ENCODE results near the gene CEND1.

The CEND1 gene

DNA sequence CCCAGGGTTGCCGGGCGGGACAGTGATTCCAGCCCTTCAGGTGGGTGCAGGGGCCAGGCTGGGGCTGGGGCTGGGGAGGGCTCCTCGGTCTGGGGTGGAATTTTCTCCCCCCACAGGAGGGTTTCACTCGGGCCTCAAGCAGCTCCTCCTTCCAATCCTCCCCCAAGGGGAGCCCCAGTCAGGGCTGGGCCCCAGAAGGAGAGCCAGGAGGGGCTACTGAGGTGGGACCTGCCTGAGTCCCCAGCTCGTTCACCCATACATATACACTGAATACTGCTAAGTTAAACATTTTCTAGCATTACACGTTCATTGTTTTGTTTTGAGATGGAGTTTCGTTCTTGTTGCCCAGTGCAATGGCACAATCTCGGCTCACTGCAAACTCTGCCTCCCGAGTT, 36.3 kb upstream of the CEND1 start:
- Histone ChIP-seq H3K27me3 (ENCODE audit: control insufficient read depth in 1 of 2, insufficient read depth in 2 of 2, low read length in 2 of 2) (peaks cover 36 to 68% of the 10 kb centered on the region in 2 donors), H3K9me3 (ENCODE audit: low read length) (no peaks in the 10 kb centered on the region), H3K4me1 (ENCODE audit: insufficient read depth, low read length) (peaks cover 23% of the 10 kb centered on the region), H3K9ac (ENCODE audit: low read length) (no peak overlapping the region), H3K36me3 (ENCODE audit: insufficient read depth, low read length) (peaks cover 21% of the 10 kb centered on the region), H3K27ac (ENCODE audit: low read depth, low read length) (no peak overlapping the region), H3K4me3 (ENCODE audit: low read depth in 1 of 2, low read length in 2 of 2) (no peak overlapping the region)

DNA sequence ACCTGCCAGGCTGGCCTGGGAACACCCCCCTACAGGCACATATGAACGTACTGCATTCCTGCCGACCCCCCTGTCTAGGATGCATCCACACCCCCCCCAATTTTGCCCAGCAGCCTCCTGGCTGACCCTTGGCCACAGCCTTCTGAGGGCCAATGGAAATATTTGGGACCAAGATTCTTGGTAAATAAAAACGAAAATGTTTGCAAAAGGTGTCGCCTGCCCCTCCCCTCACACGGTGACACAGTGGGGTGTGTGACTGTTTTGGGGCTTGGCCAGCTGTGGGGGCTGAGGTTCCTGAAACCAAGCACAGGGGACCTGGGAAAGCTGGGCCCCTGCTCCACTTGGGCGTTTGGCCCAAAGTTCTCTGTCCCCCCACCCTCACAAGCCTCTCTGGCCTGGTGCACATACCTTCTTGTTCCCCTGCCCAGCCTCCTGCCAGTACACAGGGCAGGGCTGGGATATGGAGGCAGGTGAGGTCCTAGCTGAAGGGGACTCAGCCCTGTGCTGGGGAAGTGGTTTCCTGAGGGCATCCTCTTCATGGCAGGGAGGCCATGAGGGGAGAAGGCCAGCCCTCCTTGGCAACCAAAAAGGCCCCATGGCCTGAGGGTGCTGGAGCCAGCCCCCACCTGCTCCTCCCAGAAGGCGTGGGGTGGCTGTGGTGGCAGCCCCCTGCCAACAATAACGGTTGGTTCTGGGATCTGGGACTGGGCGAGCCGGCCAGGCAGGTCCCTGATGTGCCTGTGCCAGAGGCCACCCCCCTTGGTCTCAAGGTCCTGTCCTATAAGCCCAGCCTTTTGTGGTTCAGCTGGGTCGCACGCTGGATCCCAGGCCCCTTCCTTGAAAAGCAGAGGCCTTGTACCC, 35.7 kb upstream of the CEND1 start:
- Histone ChIP-seq H3K4me3 (ENCODE audit: low read depth in 1 of 2, low read length in 2 of 2) (no peak overlapping the region), H3K4me1 (ENCODE audit: insufficient read depth, low read length) (peaks cover 30% of the 10 kb centered on the region), H3K27me3 (ENCODE audit: control insufficient read depth in 1 of 2, insufficient read depth in 2 of 2, low read length in 2 of 2) (peaks cover 36 to 62% of the 10 kb centered on the region in 2 donors), H3K36me3 (ENCODE audit: insufficient read depth, low read length) (peaks cover 21% of the 10 kb centered on the region), H3K9ac (ENCODE audit: low read length) (no peak overlapping the region), H3K27ac (ENCODE audit: low read depth, low read length) (no peak overlapping the region), H3K9me3 (ENCODE audit: low read length) (no peaks in the 10 kb centered on the region)

DNA sequence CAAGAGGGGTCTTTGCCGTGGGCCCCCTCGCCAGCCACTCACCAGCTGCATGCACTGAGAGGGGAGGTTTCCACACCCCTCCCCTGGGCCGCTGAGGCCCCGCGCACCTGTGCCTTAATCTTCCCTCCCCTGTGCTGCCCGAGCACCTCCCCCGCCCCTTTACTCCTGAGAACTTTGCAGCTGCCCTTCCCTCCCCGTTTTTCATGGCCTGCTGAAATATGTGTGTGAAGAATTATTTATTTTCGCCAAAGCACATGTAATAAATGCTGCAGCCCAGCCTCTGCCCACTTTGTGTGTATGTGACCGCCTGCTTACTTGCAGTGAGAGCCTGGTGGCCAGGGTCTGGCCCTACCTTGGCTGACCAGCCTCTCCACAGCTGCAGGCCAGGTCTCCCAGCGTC, 35.1 kb upstream of the CEND1 start:
- H3K4me3 ChIP-seq (ENCODE audit: low read depth in 1 of 2, low read length in 2 of 2): no peak overlapping the region
- H3K4me1 ChIP-seq (ENCODE audit: insufficient read depth, low read length): peaks cover 31% of the 10 kb centered on the region
- no peak overlapping the region for H3K27ac ChIP-seq (ENCODE audit: low read depth, low read length)
- H3K27me3 ChIP-seq (ENCODE audit: control insufficient read depth in 1 of 2, insufficient read depth in 2 of 2, low read length in 2 of 2): peaks cover 36 to 55% of the 10 kb centered on the region in 2 donors
- H3K36me3 ChIP-seq (ENCODE audit: insufficient read depth, low read length): peaks cover 21% of the 10 kb centered on the region
- no peak overlapping the region for H3K9ac ChIP-seq (ENCODE audit: low read length)
- H3K9me3 ChIP-seq (ENCODE audit: low read length): no peaks in the 10 kb centered on the region

DNA sequence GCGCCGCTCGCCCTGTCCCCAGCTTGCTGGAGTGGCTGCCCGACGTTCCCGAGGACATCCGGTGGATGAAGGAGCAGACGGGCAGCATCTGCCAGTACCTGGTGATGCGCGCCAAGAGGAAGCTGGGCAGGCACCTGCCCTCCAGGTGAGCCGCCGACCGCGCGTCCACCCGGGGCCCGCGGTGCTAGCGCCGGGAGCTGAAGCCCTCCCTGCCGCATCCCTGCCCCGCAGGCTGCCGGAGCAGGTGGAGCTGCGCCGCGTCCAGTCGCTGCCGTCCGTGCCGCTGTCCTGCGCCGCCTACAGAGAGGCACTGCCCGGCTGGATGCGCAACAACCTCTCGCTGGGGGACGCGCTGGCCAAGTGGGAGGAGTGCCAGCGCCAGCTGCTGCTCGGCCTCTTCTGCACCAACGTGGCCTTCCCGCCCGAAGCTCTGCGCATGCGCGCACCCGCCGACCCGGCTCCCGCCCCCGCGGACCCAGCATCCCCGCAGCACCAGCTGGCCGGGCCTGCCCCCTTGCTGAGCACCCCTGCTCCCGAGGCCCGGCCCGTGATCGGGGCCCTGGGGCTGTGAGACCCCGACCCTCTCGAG, 34.5 kb upstream of the CEND1 start:
- H3K27me3 ChIP-seq (ENCODE audit: control insufficient read depth in 1 of 2, insufficient read depth in 2 of 2, low read length in 2 of 2): peaks cover 34 to 50% of the 10 kb centered on the region in 2 donors
- no peaks in the 10 kb centered on the region for H3K9me3 ChIP-seq (ENCODE audit: low read length)
- peaks cover 25% of the 10 kb centered on the region for H3K4me1 ChIP-seq (ENCODE audit: insufficient read depth, low read length)
- H3K9ac ChIP-seq (ENCODE audit: low read length): no peak overlapping the region
- no peak overlapping the region for H3K27ac ChIP-seq (ENCODE audit: low read depth, low read length)
- H3K4me3 ChIP-seq (ENCODE audit: low read depth in 1 of 2, low read length in 2 of 2): no peak overlapping the region
- H3K36me3 ChIP-seq (ENCODE audit: insufficient read depth, low read length): peaks cover 21% of the 10 kb centered on the region

GRCh38 chr11:823441-824291, 33.8 kb upstream of the CEND1 start:
- H3K9ac ChIP-seq (ENCODE audit: low read length): no peak overlapping the region
- peaks cover 21% of the 10 kb centered on the region for H3K36me3 ChIP-seq (ENCODE audit: insufficient read depth, low read length)
- H3K4me1 ChIP-seq (ENCODE audit: insufficient read depth, low read length): peaks cover 21% of the 10 kb centered on the region
- peaks cover 28 to 43% of the 10 kb centered on the region in 2 donors for H3K27me3 ChIP-seq (ENCODE audit: control insufficient read depth in 1 of 2, insufficient read depth in 2 of 2, low read length in 2 of 2)
- no peaks in the 10 kb centered on the region for H3K9me3 ChIP-seq (ENCODE audit: low read length)
- H3K4me3 ChIP-seq (ENCODE audit: low read depth in 1 of 2, low read length in 2 of 2): no peak overlapping the region
- H3K27ac ChIP-seq (ENCODE audit: low read depth, low read length): no peak overlapping the region

DNA sequence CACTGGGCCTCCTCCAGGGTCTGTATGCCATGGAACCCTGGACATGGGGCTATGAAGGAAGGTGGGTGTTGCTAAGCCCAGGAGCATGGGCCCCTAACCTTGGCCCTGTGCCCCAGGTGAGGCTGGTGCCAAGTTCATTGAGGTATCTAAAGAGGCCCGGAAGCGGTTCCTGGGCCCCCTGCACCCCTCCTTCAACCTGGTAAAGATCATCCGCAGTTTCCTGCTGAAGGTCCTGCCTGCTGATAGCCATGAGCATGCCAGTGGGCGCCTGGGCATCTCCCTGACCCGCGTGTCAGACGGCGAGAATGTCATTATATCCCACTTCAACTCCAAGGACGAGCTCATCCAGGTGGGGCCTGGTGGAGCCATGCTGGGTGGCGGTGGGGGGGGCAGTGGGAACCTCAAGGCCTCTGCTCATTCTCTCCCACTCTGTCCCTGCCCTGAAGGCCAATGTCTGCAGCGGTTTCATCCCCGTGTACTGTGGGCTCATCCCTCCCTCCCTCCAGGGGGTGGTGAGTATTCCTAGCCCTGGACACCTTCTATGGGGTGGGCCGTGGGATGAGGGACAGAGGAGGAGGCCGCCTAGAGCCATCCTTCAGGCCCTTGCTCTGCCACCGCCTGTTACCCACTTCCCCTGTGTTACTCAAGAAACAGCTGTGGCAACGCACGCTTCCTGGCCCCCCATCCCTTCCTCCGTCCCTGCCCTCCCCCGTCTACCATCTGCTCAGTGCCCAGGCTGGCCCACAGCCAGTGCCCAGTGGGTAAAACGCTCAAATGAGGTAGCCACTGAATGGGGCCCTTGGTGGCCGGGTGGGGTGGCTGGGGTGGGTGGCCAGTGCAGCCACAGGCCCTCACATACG, 31.9 kb upstream of the CEND1 start:
- Histone ChIP-seq H3K27me3 (ENCODE audit: control insufficient read depth in 1 of 2, insufficient read depth in 2 of 2, low read length in 2 of 2) (peaks cover 11 to 23% of the 10 kb centered on the region in 2 donors), H3K27ac (ENCODE audit: low read depth, low read length) (no peak overlapping the region), H3K9ac (ENCODE audit: low read length) (no peak overlapping the region), H3K36me3 (ENCODE audit: insufficient read depth, low read length) (peaks cover 21% of the 10 kb centered on the region), H3K4me3 (ENCODE audit: low read depth in 1 of 2, low read length in 2 of 2) (no peak overlapping the region), H3K9me3 (ENCODE audit: low read length) (no peaks in the 10 kb centered on the region), H3K4me1 (ENCODE audit: insufficient read depth, low read length) (peaks cover 22% of the 10 kb centered on the region)

DNA sequence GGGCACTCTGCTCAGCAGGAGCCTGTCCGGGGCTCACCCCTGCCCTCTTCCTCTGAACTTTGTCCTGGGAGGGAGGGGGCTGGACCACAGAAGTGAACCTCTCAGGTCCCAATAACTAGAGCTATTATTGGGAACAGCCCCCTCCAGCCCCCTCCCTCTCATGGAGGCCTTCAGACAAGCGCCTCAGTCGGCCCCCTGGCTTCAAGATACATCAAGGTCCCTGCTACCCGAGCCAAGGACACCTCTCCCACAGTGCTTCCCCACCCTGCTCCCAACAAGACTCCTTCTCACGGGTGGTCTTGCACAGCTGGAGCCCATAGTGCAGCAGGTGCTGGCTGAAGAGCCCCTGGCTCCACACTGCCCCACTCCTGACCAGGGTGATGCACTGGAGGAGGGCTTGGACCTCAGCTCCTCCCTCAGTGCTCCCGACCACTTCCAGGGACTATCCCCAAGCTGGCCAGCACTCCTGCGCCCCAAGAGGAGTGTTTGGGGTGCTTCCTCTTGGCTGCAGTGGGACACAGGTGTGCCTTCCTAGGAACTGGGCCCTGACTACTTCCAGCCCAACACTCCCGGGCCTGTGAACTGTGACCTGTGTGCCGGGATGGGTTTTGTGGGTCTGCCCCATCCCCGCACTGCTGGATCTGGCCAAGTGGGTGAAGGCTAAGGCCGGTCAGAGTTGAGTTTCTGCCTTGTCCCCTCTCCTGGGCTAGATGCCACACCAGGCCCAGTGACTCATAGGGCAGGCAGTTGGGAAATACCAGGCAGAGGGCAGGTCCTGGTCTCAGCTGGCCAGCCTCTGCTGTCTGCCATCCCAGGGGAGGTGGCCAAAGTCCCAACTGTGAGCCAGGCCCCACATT, 31.0 kb upstream of the CEND1 start:
- Histone ChIP-seq H3K4me3 (ENCODE audit: low read depth in 1 of 2, low read length in 2 of 2) (peak overlapping the region; percentile 77 to 81), H3K36me3 (ENCODE audit: insufficient read depth, low read length) (peaks cover 21% of the 10 kb centered on the region), H3K27me3 (ENCODE audit: control insufficient read depth in 1 of 2, insufficient read depth in 2 of 2, low read length in 2 of 2) (peaks cover 10 to 15% of the 10 kb centered on the region in 2 donors), H3K9ac (ENCODE audit: low read length) (peak overlapping the region; percentile 57), H3K9me3 (ENCODE audit: low read length) (no peaks in the 10 kb centered on the region), H3K4me1 (ENCODE audit: insufficient read depth, low read length) (peaks cover 22% of the 10 kb centered on the region), H3K27ac (ENCODE audit: low read depth, low read length) (peak overlapping the region; percentile 93)

DNA sequence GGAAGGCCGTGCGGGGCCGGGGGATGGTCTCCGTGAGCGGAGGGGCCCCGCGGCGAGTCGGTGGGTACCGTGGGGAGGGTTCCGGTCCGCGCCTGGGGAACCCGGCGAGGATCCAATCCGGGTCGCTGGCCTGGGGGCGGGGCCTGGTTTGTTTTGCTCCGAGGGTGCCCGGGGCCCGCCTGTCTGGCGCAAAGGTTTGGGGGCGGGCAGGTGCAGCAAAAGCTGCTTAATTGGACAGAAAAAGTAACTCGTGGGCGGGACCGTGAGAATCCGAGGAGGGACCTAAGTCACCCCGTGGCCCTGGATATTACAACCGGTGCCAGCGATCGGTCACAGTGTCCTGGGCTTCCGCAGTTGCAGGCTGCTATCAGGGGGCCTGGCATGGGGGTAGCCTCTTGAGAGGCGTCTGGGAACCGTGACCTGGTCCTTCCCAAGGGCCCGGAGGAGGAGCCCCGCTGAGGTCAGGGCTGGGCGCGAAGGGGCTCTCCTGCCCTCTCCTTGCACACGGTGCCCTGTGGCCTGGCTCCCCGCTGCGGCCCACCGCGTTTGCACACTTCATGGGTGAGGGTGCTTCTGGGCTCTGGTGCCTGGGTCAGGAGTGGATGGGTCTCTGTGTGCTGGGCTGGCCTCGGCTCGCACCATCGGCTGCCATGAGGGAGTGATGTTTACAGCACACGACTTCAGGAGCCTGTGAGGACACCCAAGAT, 30.2 kb upstream of the CEND1 start:
- Histone ChIP-seq H3K36me3 (ENCODE audit: insufficient read depth, low read length) (peaks cover 13% of the 10 kb centered on the region), H3K27ac (ENCODE audit: low read depth, low read length) (peak overlapping the region; percentile 93), H3K4me1 (ENCODE audit: insufficient read depth, low read length) (peaks cover 22% of the 10 kb centered on the region), H3K4me3 (ENCODE audit: low read depth in 1 of 2, low read length in 2 of 2) (peak overlapping the region; percentile 77 to 81), H3K9ac (ENCODE audit: low read length) (peak overlapping the region; percentile 57), H3K27me3 (ENCODE audit: control insufficient read depth in 1 of 2, insufficient read depth in 2 of 2, low read length in 2 of 2) (peaks cover 2 to 7% of the 10 kb centered on the region in 2 donors), H3K9me3 (ENCODE audit: low read length) (no peaks in the 10 kb centered on the region)

DNA sequence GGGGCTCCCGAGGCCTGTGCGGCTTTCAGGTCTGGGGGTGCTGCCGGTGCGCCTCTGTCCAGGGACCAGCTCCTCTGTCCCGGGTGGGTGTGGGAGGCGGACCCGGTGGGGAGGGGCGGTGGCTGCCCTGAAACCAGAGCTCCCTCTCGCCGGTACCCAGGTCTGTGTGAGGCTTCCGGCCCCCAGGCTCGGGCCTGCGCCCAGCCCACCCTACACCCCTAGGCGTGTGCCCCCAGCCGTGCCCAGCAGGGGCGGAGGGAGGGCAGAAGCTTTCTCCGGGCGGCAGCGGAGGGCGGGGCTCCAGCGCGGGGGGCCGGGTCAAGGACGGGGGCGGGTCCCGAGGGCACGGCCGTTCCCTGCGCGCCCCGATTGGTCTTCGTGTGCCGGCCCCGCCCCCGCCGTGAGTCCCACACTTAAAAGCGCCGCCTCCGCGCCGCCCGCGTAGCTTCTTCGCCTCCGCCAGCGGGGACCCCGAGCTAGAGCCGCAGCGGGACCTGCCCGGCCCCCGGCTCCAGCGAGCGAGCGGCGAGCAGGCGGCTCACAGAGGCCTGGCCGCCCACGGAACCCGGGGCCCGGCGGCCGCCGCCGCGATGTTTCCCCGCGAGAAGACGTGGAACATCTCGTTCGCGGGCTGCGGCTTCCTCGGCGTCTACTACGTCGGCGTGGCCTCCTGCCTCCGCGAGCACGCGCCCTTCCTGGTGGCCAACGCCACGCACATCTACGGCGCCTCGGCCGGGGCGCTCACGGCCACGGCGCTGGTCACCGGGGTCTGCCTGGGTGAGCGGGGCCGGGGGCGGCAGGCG, 29.4 kb upstream of the CEND1 start:
- H3K4me3 ChIP-seq (ENCODE audit: low read depth in 1 of 2, low read length in 2 of 2): peak overlapping the region; percentile 77 to 81
- H3K36me3 ChIP-seq (ENCODE audit: insufficient read depth, low read length): peaks cover 6% of the 10 kb centered on the region
- peak overlapping the region; percentile 68 for H3K9ac ChIP-seq (ENCODE audit: low read length)
- H3K9me3 ChIP-seq (ENCODE audit: low read length): no peaks in the 10 kb centered on the region
- no peaks in the 10 kb centered on the region for H3K27me3 ChIP-seq (ENCODE audit: control insufficient read depth in 1 of 2, insufficient read depth in 2 of 2, low read length in 2 of 2)
- peak overlapping the region; percentile 93 for H3K27ac ChIP-seq (ENCODE audit: low read depth, low read length)
- peaks cover 22% of the 10 kb centered on the region for H3K4me1 ChIP-seq (ENCODE audit: insufficient read depth, low read length)

All from muscle layer of colon (tissue), 2 donors.